NCI-H1436 treated with DMSO at 0.1 percent for 48 hours (cell line): ENCODE results near the gene SYNPR.
"Not testable (repeated sequence)": the region's sequence is repeated elsewhere in the genome, so short reads cannot be mapped to it uniquely, and the experiment has no call there.

Experiments used
- DNase-seq: peaks from one replicate; lab custom pipeline; 2025; lab: John Stamatoyannopoulos, UW

Gene SYNPR

DNA sequence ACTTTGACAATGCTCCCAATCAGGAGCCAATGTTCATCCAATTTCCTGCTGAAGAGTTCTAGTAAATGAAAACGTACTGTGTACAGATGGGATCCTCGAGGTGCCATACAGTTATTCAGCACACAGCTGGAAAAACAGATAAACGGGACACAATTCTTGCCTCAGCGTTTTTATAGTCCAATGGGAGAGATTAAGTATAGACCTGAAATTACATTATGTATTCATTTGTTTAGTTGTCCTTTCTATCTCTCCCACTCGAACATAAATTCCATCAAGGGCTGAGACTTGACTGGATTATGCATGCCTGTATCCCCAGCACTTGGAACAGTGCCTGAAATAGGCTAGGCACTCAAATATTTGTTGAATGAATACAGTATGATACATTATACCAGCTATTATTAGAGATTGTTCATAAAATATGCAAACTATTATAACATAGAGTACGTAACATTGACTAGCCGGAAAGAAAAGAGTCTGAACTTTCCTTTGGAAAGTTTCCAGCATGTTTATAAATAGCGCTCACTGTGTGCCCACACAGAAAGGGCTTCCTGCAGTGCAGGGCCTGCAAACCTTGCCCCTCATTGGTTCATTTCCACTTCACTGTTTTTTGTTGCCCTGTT lies 346.9 kb downstream of the SYNPR start:
- no peak for DNase-seq

DNA sequence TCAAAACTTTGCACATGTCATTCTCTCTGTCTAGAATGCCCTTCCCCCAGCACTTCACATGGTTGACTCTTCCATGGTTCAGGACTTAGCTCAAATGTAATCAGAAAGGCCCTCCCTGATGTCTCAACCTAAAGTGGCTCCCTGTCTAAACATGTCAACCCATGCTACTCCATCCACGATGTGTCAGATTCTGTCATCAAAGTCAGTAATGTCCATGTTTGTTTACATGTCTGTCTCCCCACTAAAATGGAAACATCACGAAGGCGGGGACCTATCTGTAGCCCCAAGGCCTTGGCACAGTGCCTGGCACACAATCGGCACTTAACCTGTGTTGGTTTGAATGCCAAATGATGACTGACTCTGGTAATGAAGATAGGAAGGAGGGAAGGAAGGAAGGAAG lies 353.6 kb downstream of the SYNPR start:
- no peak for DNase-seq

DNA sequence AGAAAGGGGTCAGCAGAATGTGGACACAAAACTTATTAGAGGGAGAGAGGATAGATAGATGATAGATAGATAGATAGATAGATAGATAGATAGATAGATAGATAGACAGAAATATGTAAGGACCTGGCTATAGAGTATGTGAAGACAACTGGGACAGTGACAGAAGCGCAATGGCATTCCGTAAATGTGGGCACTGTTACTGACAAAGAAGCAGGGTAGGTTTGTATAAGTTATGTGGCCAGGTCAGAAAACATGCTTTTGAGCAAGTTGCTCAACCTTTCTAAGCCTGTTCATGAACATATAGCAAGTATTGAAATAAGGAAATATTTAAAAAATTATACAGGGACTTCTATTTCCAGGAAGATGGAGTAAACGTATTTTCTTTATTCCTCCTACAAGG lies 357.1 kb downstream of the SYNPR start:
- DNase-seq = no peak

DNA sequence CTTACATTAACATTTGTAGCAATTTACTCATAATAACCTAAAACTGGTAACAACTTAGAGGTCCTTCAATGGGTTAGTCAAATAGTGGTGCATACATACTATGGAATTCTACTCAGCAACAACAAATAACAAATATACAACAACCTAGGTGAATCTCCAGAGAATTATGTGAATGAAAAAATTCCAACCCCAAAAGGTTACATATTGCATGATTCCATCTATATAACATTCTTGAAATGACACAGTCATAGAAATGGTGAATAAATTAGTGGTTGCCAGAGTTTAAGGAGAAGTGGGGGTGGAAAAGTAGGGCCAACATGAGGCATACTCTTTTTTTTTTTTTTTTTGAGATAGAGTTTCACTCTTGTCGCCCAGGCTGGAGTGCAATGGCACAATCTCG lies 361.7 kb downstream of the SYNPR start:
- DNase-seq = no peak

DNA sequence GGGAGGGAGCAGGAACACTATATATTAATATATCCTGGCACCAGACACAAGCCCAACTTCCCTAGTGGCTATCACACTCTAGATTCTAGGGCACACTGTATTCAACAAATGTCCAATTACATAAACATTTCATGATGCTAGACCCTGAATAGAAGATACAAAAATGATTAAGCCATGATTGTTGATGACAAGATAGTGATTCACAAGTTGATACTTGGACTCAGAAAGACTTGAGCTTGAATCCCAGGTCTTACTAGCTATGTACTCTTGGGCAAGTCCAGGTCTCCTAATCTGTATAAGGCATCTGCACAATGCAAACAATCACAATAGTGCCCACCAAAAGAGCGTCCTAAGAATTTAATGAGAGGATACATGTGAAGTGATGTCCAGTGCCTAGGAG lies 364.4 kb downstream of the SYNPR start:
- DNase-seq = no peak

DNA sequence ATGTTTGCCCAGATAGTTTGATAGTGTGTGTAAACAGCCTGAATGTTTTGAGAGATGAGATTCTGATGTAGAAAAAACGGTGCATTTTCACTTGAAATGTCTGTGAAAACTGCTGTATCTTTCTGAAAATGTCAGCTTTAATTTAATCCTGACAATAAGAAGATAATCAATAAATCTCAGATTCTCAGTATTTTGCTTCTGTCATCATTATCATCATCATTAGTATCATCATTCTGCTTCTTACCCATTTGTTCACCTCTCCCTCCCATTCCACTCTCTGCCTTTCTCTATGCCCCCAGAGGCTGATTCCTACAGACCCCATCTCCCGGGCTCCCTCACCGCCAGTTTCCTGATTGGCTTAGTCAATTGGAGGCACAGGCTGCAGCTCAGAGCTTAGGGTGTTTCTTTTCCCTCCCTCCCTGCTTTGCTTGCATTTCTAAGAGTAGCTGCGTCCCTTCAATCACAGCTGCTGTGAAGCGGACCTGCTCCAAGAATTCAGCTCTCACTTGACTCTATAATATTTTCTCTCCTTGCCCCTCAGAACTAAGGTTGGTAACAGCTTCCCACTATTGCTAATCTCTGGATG lies 366.2 kb downstream of the SYNPR start:
- no peak for DNase-seq

DNA sequence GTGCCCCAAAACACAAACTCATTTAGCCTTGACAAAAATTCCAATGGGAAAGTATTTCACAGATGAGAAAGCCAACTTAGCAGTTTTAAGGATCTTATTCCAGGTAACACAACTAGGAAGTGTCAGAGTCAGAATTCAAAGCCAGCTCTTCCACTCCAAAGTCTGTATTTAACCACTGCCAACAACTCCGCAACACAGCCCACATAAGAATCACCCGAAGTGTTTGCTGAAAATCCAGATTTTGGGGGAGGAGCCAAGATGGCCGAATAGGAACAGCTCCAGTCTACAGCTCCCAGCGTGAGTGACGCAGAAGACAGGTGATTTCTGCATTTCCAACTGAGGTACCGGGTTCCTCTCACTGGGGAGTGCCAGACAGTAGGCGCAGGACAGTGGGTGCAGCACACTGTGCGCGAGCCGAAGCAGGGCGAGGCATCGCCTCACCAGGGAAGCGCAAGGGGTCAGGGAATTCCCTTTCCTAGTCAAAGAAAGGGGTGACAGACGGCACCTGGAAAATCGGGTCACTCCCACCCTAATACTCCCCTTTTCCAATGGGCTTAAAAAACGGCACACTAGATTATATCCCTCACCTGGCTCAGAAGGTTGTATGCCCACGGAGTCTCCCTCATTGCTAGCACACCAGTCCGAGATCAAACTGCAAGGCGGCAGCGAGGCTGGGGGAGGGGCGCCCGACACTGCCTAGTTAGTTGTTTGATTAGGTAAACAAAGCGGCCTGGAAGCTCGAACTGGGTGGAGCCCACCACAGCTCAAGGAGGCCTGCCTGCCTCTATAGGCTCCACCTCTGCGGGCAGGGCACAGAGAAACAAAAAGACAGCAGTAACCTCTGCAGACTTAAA lies 367.0 kb downstream of the SYNPR start:
- DNase-seq = not testable (repeated sequence)

DNA sequence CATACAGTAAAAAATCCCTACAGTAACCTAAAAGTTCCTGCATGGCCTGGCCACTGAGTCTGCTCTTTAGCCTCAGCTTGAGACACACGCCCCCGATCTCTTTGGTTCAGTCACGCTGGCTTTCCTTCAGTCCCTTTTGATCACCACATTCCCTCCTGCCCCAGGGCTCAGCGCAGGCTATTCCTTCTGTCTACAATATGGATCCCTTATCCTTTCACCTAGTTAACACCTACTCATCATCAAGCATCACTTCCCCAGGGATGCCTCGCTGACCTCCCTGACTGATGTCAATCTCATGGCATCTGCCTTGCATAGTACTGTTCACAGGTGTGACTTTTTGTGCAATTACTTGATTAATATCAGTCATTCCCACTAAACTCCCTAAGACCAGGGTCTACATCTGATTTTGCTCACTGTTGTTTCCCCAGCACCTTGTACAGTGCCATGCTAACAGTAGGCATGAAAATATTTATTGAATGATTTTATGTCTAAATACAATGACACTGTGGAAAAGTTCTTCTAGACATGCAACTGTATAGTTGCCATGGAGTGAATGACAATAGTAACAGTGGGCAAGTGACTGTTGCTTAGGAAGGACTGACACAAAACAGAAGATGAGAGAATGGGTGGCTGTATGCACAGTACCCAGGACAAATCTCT lies 374.1 kb downstream of the SYNPR start, which contains the start of gene SNTN:
TSS of gene SNTN (plus strand) at position 610 of the 660 bp plus-strand sequence. CDS start at position 623, 13 bp downstream.
- no peak for DNase-seq

DNA sequence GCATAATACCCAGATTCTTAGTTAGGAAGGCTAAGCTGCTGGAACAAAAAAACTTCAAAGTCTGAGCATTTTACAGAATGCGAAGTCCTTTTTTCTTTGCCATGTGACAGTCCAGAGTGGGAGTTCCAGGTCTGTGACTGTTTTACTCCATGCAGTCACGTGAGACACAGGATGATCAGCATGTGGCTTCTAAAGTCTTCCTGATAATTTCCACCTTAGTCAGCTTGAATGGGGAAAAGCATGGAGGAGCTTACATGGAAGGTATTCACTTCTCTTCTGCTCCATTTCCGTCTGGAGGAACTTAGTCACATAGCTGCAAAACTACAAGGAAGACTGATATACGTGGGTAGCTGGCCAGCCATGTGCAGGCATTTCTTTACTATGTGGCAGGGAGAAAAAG lies 376.1 kb downstream of the SYNPR start:
- no peak for DNase-seq

DNA sequence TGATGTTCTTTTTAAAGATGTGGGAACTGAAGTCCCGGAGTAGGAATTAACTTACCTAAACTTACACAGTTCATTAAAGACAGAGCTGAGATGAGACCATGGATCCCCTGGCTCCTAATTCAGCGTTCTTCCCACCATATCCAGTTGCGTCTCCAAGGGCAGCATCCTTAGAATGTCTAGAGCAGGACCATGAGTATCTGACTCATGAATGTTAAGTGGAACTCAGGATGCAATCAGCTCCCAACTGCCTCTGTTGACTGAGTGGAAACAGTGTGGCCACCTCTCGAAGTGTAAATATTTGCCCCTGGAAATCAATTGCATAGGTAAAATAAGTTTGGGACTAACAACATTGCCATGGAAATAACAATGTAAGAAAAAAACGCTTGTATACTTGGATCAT lies 376.8 kb downstream of the SYNPR start:
- DNase-seq = no peak

DNA sequence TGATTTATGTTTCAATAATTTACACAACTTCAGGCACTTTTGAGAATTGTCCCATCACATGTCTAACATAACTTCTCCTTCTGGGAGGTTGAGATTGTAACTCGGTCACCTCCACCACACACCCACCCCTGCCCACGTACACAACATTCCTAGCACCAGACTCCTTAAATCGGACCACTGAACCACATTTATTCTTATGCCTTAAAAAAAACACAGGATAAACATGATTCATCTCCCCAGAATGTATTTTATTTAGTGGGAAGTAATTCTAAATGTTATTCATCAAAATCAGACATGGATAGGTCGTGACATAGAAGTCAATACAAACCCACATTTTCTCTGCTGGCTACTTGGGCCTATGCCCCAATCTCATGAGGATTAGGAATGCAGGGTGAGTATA lies 377.4 kb downstream of the SYNPR start:
- no peak for DNase-seq

DNA sequence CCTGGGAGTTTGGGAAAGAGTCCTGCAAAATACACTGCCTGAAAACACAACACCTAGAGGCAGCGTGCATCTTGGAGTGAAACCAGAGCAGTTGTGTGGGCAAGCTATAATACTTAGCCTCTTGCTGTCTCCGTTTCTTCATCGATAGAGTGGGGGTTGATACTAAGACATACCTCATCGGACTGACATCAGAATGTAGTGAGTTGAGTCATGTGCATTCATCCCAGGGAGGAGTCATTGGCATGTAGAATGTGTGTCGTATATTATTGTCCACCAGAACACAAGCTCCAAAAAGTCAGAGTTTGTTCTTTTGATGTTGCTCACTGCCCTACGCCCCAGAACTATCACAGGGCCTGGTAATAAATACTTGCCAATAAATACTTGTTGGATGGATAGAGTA lies 378.7 kb downstream of the SYNPR start:
- no peak for DNase-seq

DNA sequence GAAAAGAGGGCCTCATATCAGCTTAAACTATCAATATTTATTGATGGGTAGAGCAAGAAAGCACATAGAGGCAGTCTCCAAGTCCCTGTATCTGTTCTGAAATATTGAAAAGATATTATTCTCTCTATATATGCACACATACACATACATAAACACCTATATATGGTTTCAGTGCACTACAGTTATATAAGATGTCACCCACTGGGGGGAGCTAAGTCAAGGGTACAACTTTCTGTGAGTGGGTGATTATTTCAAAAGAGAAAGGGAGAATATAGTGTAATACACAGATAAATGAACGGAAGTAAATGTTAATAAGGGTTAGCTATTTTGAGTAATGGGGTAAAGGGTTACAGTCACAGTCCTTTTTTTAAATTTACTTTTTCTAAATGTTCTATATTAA lies 383.1 kb downstream of the SYNPR start:
- no peak for DNase-seq

DNA sequence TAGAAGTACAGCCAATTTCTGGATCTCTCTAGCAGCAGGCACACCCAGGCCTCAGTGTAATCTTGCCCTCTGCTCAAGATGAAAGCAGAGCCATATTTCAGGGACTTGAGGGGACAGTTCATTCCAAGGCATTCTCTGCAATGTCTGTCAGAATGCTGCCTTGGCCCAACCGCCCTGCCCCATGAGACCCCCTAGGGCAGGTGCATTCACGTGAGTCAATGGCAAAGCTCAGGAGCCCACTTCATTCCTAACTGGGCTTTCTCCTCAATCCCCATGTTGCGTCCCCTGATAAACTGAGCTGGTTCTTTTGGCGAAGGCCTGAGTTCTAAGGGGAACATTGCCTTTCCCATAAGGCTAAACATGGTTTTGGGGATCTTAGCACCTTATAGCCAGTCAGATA lies 383.9 kb downstream of the SYNPR start:
- no peak for DNase-seq

DNA sequence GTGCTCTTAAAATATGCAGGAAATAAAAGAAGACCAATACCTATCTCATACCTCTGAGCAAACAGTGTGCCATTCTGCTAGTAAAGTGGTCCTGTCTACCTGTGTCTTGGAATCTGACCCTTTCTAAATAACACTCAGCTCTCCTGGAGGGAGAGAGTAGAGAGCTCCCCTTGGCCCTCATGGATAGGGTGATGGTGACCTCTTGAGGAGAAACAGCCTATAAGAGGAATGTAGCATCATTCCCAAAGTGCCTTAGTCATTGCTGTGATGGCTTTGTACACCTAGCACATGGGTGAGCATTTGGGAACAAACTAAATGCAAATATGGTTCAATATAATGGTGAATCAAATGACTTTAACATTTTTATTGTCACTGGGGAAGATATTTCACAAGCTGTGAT lies 384.4 kb downstream of the SYNPR start:
- DNase-seq = no peak
